Kidney (tissue), 14 donors: ENCODE measurements around the gene CPLX3. TPM values are rescaled to one million over a fixed set of nuclear protein-coding genes. Genes with fewer than 3 reads are reported as not detected.
A peak's percentile ranks its signal among the peaks of the same experiment; 100 is the strongest.

Experiments used
- DNase-seq, 5 donors: peaks; one replicate each; pipeline ENCODE4 v3.0.0-alpha.2; 2013 to 2020
- FAIRE-seq: peaks from 2 replicates; lab custom pipeline; 2012; peaks lifted over from hg19 to GRCh38; lab: Jason Lieb, UNC
- H3K27ac ChIP-seq, 2 donors: one replicate each; pipeline ENCODE4 v1.7.0; 2013; ENCODE audit warnings: low read depth in 2 of 2, low read length in 2 of 2, inconsistent platforms in 1 of 2
- H3K27me3 ChIP-seq: one replicate; pipeline ENCODE4 v1.7.1; 2013; ENCODE audit warnings: low read length, inconsistent platforms; ENCODE audit not compliant: control insufficient read depth, insufficient read depth
- H3K36me3 ChIP-seq, 3 donors: one replicate each; pipeline versions ENCODE4 v1.7.0 to v1.7.1; 2013; ENCODE audit warnings: low read length in 3 of 3, control low read depth in 1 of 3, inconsistent platforms in 1 of 3; ENCODE audit not compliant: insufficient read depth in 3 of 3, control insufficient read depth in 2 of 3
- H3K4me1 ChIP-seq, 3 donors: one replicate each; pipeline versions ENCODE4 v1.7.0 to v1.7.1; 2013; ENCODE audit warnings: low read length in 3 of 3, inconsistent platforms in 1 of 3, low read depth in 1 of 3; ENCODE audit not compliant: control insufficient read depth in 2 of 3, insufficient read depth in 2 of 3
- H3K4me3 ChIP-seq, 3 donors: one replicate each; pipeline versions ENCODE4 v1.7.0 to v1.8.1; 2013; ENCODE audit warnings: low read length in 3 of 3, control low read depth in 1 of 3, inconsistent platforms in 1 of 3
- H3K9ac ChIP-seq, 3 donors: one replicate each; pipeline versions ENCODE4 v1.7.0 to v1.7.1; 2013; ENCODE audit warnings: low read length in 3 of 3, control low read depth in 1 of 3, inconsistent platforms in 1 of 3
- H3K9me3 ChIP-seq, 3 donors: one replicate each; pipeline versions ENCODE4 v1.7.0 to v1.7.1; 2013; ENCODE audit warnings: low read length in 3 of 3, control low read depth in 1 of 3, inconsistent platforms in 1 of 3; ENCODE audit not compliant: control insufficient read depth in 2 of 3, insufficient read depth in 1 of 3
- intact Hi-C: fragments of 100-400 bp; cut with DNase I; formaldehyde crosslinking; loops from one replicate; pipeline ENCODE4 v1.11.1; 2022
- polyA plus RNA-seq: library from polyadenylated mRNA; stranded (reverse); fragments of 350-450 nt; fragmentation: Illumina TruSeq; extraction: RNeasy Lipid Tissue Mini Kit (QIAGEN cat#74804); gene quantifications from one replicate; pipeline ENCODE4 v1.2.3, GENCODE V29; 2014; ENCODE audit warnings: low read depth, low replicate concordance; ENCODE audit not compliant: insufficient read depth
- total RNA-seq: library from RNA; stranded (reverse); fragmentation: NEBNext Ultra II Directional; extraction: Animal tissue kit (Norgen Biotek cat#: 25700); gene quantifications from one replicate; pipeline ENCODE4 v1.2.1, GENCODE V29; 2021
- TF ChIP-seq, protein P1 (sequence below): IDR thresholded peaks from 3 replicates; pipeline ENCODE4 v1.5.1; 2012; ENCODE audit warnings: mild to moderate bottlenecking, moderate library complexity, borderline replicate concordance; ENCODE audit not compliant: insufficient read depth; ENCODE audit errors: extremely low read depth
- donor health status: control.
- donor health status: control.
- donor health status: control.
- donor health status: control.
- donor health status: control.
- donor health status: DM: yes; HTN: yes; CAD: no.
- donor health status: Normal renal cell carcinoma (clear cell type).

CPLX3 gene
- total and polyA plus RNA-seq, 2 donors from 2014 or later, result not detected

DNA sequence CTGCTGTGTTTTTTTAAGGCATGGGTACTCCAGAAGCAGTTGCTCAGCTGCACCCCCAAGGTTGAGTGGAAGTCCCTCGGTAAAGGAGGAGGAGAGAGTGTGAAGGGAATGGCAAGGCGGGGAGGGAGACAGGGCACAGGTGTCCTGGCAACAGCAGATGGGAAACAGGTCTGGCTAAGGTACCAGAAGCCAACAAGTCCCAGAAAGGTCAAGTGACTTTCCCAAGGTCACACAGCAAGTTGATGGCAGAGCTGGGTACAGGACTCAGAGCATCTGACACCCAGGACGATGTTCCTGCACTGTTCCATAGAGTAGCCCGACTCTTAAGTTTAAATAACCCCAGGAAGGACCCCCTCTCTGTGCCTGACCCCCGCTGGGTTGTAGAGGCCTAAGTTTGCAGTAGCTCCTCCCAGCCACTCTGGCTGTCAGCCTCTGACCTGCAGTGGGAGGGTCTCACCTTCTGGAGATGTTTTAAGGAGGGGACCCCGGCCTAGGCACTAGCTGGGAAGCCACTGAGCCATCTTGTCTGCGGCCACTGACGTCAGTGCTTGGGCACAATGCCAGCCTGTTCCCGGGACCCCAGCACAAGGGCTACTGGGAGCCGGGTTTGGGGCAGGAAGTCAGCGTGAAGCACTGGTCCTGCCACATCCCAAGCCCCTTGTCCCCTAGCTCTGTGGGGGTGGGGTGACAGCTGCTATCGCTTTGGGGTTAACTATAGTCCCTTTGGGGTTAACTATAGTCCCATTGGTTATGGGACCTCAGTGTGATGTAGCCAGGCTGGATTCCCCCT is 34.0 kb upstream of the CPLX3 start:
- H3K4me1 ChIP-seq, result peaks cover 0 to 43% (median 35%) of the 10 kb centered on the region in 3 donors
- H3K9ac ChIP-seq, result peak overlapping the region in 1 of 3 donors; percentile 7
- no peak overlapping the region for H3K27ac ChIP-seq

DNA sequence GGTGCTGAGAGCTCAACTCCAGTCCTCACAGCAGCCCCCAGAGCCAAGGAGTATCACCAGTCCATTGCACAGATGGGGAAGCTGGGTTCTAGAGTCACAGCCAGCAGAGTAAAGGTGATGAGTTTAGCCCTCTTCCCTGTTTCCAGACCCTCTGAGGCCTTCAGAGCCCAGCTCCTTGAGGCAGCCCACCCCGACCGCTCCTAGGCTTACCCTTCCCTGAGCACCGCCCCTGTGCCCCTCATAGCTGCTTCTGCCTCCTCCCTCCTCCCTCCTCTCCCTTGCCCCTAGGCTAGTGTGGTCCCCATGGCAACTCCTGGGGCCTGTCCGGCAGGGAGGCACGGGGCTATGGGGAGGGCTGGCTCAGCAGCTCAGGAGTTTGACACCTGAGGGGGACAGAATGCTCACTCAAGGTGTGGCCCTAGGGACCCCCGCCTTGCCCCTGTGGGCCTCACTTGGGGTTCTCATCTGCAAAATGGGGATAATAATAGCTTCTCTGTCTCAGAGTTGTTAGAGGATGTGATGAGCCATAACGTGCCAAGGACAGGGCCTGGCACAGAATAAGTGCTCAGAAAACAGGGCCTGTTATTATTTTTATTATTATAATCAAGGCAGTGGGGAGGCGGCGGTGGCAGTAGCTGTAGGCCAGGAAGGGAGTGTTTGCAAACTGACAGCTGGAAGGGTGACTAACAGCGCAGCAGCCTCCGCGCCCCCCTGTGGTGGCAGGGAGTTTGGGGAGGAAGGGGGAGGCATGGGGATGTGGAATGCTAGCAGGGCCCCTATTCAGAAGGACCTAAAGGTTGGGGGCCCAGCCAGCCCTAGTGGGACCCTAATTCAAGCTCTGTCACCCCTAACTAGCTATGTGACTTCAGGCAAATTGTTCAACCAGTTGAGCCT is 33.0 kb upstream of the CPLX3 start:
- Histone ChIP-seq H3K27me3 (no peaks in the 10 kb centered on the region), H3K9ac (no peak overlapping the region), H3K4me1 (peaks cover 0 to 34% (median 27%) of the 10 kb centered on the region in 3 donors), H3K9me3 (no peaks in the 10 kb centered on the region), H3K36me3 (no peaks in the 10 kb centered on the region), H3K4me3 (no peak overlapping the region), H3K27ac (no peak overlapping the region)
- TF ChIP-seq, protein P1, sequence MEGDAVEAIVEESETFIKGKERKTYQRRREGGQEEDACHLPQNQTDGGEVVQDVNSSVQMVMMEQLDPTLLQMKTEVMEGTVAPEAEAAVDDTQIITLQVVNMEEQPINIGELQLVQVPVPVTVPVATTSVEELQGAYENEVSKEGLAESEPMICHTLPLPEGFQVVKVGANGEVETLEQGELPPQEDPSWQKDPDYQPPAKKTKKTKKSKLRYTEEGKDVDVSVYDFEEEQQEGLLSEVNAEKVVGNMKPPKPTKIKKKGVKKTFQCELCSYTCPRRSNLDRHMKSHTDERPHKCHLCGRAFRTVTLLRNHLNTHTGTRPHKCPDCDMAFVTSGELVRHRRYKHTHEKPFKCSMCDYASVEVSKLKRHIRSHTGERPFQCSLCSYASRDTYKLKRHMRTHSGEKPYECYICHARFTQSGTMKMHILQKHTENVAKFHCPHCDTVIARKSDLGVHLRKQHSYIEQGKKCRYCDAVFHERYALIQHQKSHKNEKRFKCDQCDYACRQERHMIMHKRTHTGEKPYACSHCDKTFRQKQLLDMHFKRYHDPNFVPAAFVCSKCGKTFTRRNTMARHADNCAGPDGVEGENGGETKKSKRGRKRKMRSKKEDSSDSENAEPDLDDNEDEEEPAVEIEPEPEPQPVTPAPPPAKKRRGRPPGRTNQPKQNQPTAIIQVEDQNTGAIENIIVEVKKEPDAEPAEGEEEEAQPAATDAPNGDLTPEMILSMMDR, result no peak
- FAIRE-seq (no peak), DNase-seq (no peak)
- intact Hi-C loops, result no loop called here

More for the DNA sequence above, 34.0 kb upstream of the CPLX3 start:
- Histone ChIP-seq H3K4me3 (no peak overlapping the region), H3K27me3 (no peaks in the 10 kb centered on the region), H3K9me3 (no peaks in the 10 kb centered on the region), H3K36me3 (no peaks in the 10 kb centered on the region)
- intact Hi-C loops, result no loop called here
- DNase-seq, result no peak
- no peak for FAIRE-seq
- TF ChIP-seq, protein P1, result no peak

DNA sequence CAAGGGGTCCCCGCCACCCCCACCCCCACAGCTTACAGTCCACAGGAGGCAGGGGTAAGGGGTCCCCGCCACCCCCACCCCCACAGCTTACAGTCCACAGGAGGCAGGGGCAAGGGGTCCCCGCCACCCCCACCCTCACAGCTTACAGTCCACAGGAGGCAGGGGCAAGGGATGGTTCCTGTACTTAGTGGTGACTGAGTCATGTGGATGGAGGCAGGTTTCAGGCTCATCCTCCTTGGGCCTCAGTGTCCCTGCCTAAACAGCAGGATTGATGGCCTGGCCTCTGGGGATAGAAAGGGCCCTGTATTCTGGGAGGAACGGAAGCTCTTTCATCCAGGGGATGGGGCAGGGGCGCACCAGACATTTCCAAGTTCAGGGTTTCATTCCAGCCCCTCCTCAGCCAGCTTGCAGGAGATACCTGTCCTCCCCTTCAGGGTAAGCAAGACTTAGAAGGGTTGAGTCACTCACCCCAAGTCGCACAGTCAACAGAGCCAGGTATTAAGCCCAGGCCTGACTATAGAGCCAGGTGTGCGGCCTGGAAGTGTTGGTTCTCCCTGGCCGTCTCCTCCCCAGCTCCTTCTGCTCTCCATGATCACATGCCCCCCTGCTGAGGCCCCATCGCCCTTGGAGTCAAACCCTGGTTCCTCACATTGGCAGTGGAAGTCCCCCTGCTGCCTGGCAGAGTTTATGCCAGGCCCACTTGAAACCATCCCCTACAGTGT is 32.0 kb upstream of the CPLX3 start:
- intact Hi-C loops, result no loop called here
- H3K27me3 ChIP-seq, result no peaks in the 10 kb centered on the region
- H3K4me3 ChIP-seq, result no peak overlapping the region
- DNase-seq, result no peak
- H3K9me3 ChIP-seq, result no peaks in the 10 kb centered on the region
- TF ChIP-seq, protein P1, result no peak
- no peak for FAIRE-seq
- no peak overlapping the region for H3K9ac ChIP-seq
- peaks cover 0 to 2% (median 0%) of the 10 kb centered on the region in 3 donors for H3K36me3 ChIP-seq
- H3K27ac ChIP-seq, result no peak overlapping the region
- peaks cover 0 to 25% (median 16%) of the 10 kb centered on the region in 3 donors for H3K4me1 ChIP-seq
